ENCODE measurements around the gene GLT6D1. TPM values are rescaled to one million over a fixed set of nuclear protein-coding genes. Genes with fewer than 3 reads are reported as not detected.

Gene GLT6D1
- total and polyA plus RNA-seq, 2 of the 4 experiments (the other 2 are of a cell fraction): not detected

GRCh38 chr9:135580664-135581380 is 58.5 kb downstream of the GLT6D1 start:
- H2BK120ac ChIP-seq (ENCODE audit: low read depth, low read length): no peak overlapping the region
- H3K9ac ChIP-seq (ENCODE audit: low read depth, low read length): no peak overlapping the region
- H2BK15ac ChIP-seq (ENCODE audit: low read depth, low read length): no peak overlapping the region
- DNase-seq: no peak
- no peaks in the 10 kb centered on the region for H3K36me3 ChIP-seq (ENCODE audit: control insufficient read depth, insufficient read depth, low read length)
- no peaks in the 10 kb centered on the region for H3K9me3 ChIP-seq (ENCODE audit: control insufficient read depth, insufficient read depth, low read length)
- H3K4me1 ChIP-seq (ENCODE audit: control insufficient read depth, insufficient read depth, low read length): no peaks in the 10 kb centered on the region
- H3K9me1 ChIP-seq (ENCODE audit: insufficient read depth, low read length): no peaks in the 10 kb centered on the region
- WGBS, 2 experiments (ENCODE audit: extremely low coverage in 2 of 2, insufficient read length in 1 of 2): 75% methylated on average over 6 of the region's 11 CpGs; no CpG with 5 or more reads in 1 of the 2 experiments
- POLR2A ChIA-PET (ENCODE audit: unreplicated experiment): no interaction called here
- no peaks in the 10 kb centered on the region for H3K79me1 ChIP-seq (ENCODE audit: low read depth in 1 of 2, low read length in 2 of 2)
- H4K20me1 ChIP-seq (ENCODE audit: insufficient read depth, low read length): no peaks in the 10 kb centered on the region
- H4K8ac ChIP-seq (ENCODE audit: low read depth in 2 of 2, low read length in 2 of 2): no peak overlapping the region
- no peak overlapping the region for H3K4me2 ChIP-seq (ENCODE audit: low read depth, low read length)
- CTCF ChIA-PET: no interaction called here
- no peak overlapping the region for H2AK9ac ChIP-seq (replicated peaks; ENCODE audit: low read depth, low read length, poor library complexity)
- no peaks in the 10 kb centered on the region for H3K27me3 ChIP-seq (ENCODE audit: control insufficient read depth, insufficient read depth, low read length)
- no TSS peak for BruUV-seq (replicated peaks)
- H3K4me3 ChIP-seq (ENCODE audit: insufficient read depth, low read depth, low read length): no peak overlapping the region
- H3K23ac ChIP-seq (ENCODE audit: low read depth, low read length): no peak overlapping the region
- no peak overlapping the region for H4K91ac ChIP-seq (ENCODE audit: insufficient read depth, low read depth, low read length)
- intact Hi-C loops (cut with micrococcal nuclease) (no loop called here), dilution Hi-C loops (cut with HindIII; ENCODE audit: low sequenced_read_pairs, unreplicated experiment) (no loop called here), in situ Hi-C loops (cut with MboI; ENCODE audit: low sequenced_read_pairs) (no loop called here)
- no peak overlapping the region for H2BK5ac ChIP-seq (ENCODE audit: low read depth, low read length, poor library complexity, severe bottlenecking)
- no peak overlapping the region for H3K4ac ChIP-seq (ENCODE audit: low read depth, low read length)
- H2BK20ac ChIP-seq (ENCODE audit: low read depth, low read length): no peak overlapping the region
- no peak overlapping the region for H3K56ac ChIP-seq (ENCODE audit: extremely low read depth, insufficient read depth, low read length)
- H3K18ac ChIP-seq (ENCODE audit: low read depth, low read length): no peak overlapping the region
- no peak overlapping the region for H2AK5ac ChIP-seq (ENCODE audit: low read depth, low read length)
- ATAC-seq (ENCODE audit: low read depth): no peak
- TF ChIP-seq CHD1 (IDR thresholded peaks at IDR 0.05; ENCODE audit: low read depth, low read length) (no peak), CEBPB (IDR thresholded peaks at IDR 0.05; ENCODE audit: low read depth, low read length) (no peak), RCOR1 (IDR thresholded peaks at IDR 0.05; ENCODE audit: insufficient replicate concordance, low read length) (no peak)
- no peak overlapping the region for H4K5ac ChIP-seq (ENCODE audit: low read depth, low read length)
- H3K14ac ChIP-seq (replicated peaks; ENCODE audit: low read depth, low read length): no peak overlapping the region
- H2AFZ ChIP-seq (replicated peaks; ENCODE audit: low read length, poor library complexity): no peak overlapping the region
- H3K27ac ChIP-seq (ENCODE audit: insufficient read depth, low read length): no peak overlapping the region

Measured in IMR-90 (cell line).